Keratinocyte (primary cell): ENCODE results near the gene GDNF. TPM values are rescaled to one million over a fixed set of nuclear protein-coding genes. Genes with fewer than 3 reads are reported as not detected.

Source experiments
- DNase-seq: peaks from one replicate; pipeline ENCODE4 v3.0.0-alpha.2; 2011; ENCODE audit warnings: low read depth, missing footprints, low spot score
- FAIRE-seq: peaks from 2 replicates; lab custom pipeline; 2011; peaks lifted over from hg19 to GRCh38; lab: Jason Lieb, UNC
- H2AFZ ChIP-seq: 2 replicates; pipeline ENCODE4 v1.6.0; 2012; ENCODE audit warnings: low read length, control low read depth, inconsistent platforms; ENCODE audit not compliant: control insufficient read depth
- H3K27ac ChIP-seq: 2 replicates; pipeline ENCODE4 v1.5.1; 2011; ENCODE audit warnings: low read length; ENCODE audit not compliant: control insufficient read depth, insufficient read depth
- H3K27me3 ChIP-seq: 3 replicates; pipeline ENCODE4 v1.6.0; 2011; ENCODE audit warnings: low read length; ENCODE audit not compliant: control insufficient read depth, insufficient read depth; ENCODE audit errors: extremely low read depth
- H3K36me3 ChIP-seq, 2 experiments: 2 replicates in 1 of 2; 3 replicates in 1 of 2; pipeline ENCODE4 v1.5.1; 2011; ENCODE audit warnings: low read length in 2 of 2, mild to moderate bottlenecking in 1 of 2; ENCODE audit not compliant: control insufficient read depth in 2 of 2, insufficient read depth in 2 of 2; ENCODE audit errors: extremely low read depth in 1 of 2
- H3K4me1 ChIP-seq: 3 replicates; pipeline ENCODE4 v1.5.1; 2011; ENCODE audit warnings: low read length; ENCODE audit not compliant: control insufficient read depth, insufficient read depth; ENCODE audit errors: extremely low read depth
- H3K4me2 ChIP-seq: 3 replicates; pipeline ENCODE4 v1.6.0; 2011; ENCODE audit warnings: low read depth, low read length; ENCODE audit not compliant: control insufficient read depth, insufficient read depth; ENCODE audit errors: extremely low read depth
- H3K4me3 ChIP-seq, 3 experiments: fragments of 200-600 bp in 1 of 3; sonication (generic) in 1 of 3; 2 replicates in 2 of 3; 3 replicates in 1 of 3; pipeline ENCODE4 v1.5.1; 2011 to 2016; ENCODE audit warnings: low read length in 3 of 3, mild to moderate bottlenecking in 3 of 3, control low read depth in 2 of 3, inconsistent platforms in 1 of 3, low read depth in 1 of 3, mixed read lengths in 1 of 3, mixed run types in 1 of 3, moderate library complexity in 1 of 3; ENCODE audit not compliant: control insufficient read depth in 2 of 3, insufficient read depth in 2 of 3; ENCODE audit errors: extremely low read depth in 1 of 3
- H3K79me2 ChIP-seq: 2 replicates; pipeline ENCODE4 v1.6.0; 2012; ENCODE audit warnings: low read length; ENCODE audit not compliant: control insufficient read depth, insufficient read depth
- H3K9ac ChIP-seq: 3 replicates; pipeline ENCODE4 v1.6.0; 2011; ENCODE audit warnings: low read length; ENCODE audit not compliant: control insufficient read depth, insufficient read depth; ENCODE audit errors: extremely low read depth
- H3K9me1 ChIP-seq: 3 replicates; pipeline ENCODE4 v1.6.0; 2011; ENCODE audit warnings: low read length; ENCODE audit not compliant: control insufficient read depth, insufficient read depth; ENCODE audit errors: extremely low read depth
- H3K9me3 ChIP-seq: 2 replicates; pipeline ENCODE4 v1.5.1; 2012; ENCODE audit warnings: low read depth, low read length; ENCODE audit not compliant: control insufficient read depth
- H4K20me1 ChIP-seq: 3 replicates; pipeline ENCODE4 v1.6.0; 2011; ENCODE audit warnings: low read length; ENCODE audit not compliant: control insufficient read depth, insufficient read depth; ENCODE audit errors: extremely low read depth
- EZH2 ChIP-seq: IDR thresholded peaks from one replicate; pipeline ENCODE4 v1.6.1; 2012; ENCODE audit warnings: inconsistent platforms, mild to moderate bottlenecking, low read length, moderate library complexity
- dilution Hi-C: fragments of 300-500 bp; cut with MboI; formaldehyde crosslinking; loops from one replicate; pipeline ENCODE4 v1.7.0; 2020; ENCODE audit warnings: low sequenced_read_pairs; ENCODE audit not compliant: extremely low pct_ligation_motif_present
- polyA plus RNA-seq, 5 experiments: library from polyadenylated mRNA; depleted of rRNA in 3 of 5; stranded (reverse) in 3 of 5; stranded (forward) in 1 of 5; unstranded in 1 of 5; fragments of >200 nt; gene quantifications; 1 replicate in 1 of 5; 2 replicates in 3 of 5; 3 replicates in 1 of 5; pipeline versions ENCODE4 v1.2.1 to v1.2.3, GENCODE V29; 2011 to 2012; ENCODE audit warnings: missing spikeins in 2 of 5, low read depth in 1 of 5, low replicate concordance in 1 of 5
- TF ChIP-seq, protein P1 (sequence below), 3 experiments: IDR thresholded peaks in 1 of 3; conservative IDR thresholded peaks in 1 of 3; optimal IDR thresholded peaks in 1 of 3; 2 replicates in 2 of 3; 3 replicates in 1 of 3; pipeline versions ENCODE3 to v1.5.1; 2011; ENCODE audit warnings: low read length in 3 of 3, mild to moderate bottlenecking in 3 of 3, moderate library complexity in 2 of 3, control low read depth in 1 of 3, inconsistent platforms in 1 of 3; ENCODE audit not compliant: insufficient read depth in 2 of 3; ENCODE audit errors: extremely low read depth in 1 of 3

Gene GDNF
- polyA plus RNA-seq, 1 donor (not counting 4 experiments of a cell fraction or from before 2014, with no cell fraction given): 2.4 TPM

DNA sequence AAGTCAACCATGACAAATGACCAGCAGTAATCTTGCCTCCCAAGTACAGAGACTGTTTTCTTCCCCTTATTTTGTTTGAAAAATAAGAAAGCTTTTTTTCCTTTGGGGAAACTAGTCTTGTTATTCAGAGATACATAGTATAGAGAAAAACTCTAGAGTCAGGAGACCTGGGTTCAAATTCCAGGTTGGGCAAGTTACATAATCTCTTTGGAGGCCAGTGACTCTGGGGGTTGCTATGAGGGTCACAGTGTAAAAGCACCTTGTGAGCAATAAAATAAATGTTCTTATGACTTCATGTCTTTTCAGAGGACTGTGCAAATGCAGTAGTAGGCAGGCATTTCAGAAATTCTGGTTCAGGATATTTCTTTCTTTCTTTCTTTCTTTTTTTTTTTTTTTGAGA lies 71.5 kb downstream of the GDNF start:
- Histone ChIP-seq H3K4me1 (peaks cover 35% of the 10 kb centered on the region), H3K4me3 (no peak overlapping the region), H3K4me2 (no peak overlapping the region), H3K36me3 (no peaks in the 10 kb centered on the region), H3K9me3 (no peaks in the 10 kb centered on the region), H3K79me2 (no peaks in the 10 kb centered on the region), H3K9me1 (peaks cover 2% of the 10 kb centered on the region), H4K20me1 (no peaks in the 10 kb centered on the region), H3K27me3 (no peaks in the 10 kb centered on the region), H3K9ac (no peak overlapping the region), H3K27ac (no peak overlapping the region), H2AFZ (no peak overlapping the region)
- DNase-seq: no peak
- no peak for FAIRE-seq
- dilution Hi-C loops: no loop called here
- TF ChIP-seq, protein P1, sequence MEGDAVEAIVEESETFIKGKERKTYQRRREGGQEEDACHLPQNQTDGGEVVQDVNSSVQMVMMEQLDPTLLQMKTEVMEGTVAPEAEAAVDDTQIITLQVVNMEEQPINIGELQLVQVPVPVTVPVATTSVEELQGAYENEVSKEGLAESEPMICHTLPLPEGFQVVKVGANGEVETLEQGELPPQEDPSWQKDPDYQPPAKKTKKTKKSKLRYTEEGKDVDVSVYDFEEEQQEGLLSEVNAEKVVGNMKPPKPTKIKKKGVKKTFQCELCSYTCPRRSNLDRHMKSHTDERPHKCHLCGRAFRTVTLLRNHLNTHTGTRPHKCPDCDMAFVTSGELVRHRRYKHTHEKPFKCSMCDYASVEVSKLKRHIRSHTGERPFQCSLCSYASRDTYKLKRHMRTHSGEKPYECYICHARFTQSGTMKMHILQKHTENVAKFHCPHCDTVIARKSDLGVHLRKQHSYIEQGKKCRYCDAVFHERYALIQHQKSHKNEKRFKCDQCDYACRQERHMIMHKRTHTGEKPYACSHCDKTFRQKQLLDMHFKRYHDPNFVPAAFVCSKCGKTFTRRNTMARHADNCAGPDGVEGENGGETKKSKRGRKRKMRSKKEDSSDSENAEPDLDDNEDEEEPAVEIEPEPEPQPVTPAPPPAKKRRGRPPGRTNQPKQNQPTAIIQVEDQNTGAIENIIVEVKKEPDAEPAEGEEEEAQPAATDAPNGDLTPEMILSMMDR (optimal IDR thresholded peaks at IDR 0.05 in 1 of 3, IDR thresholded peaks at IDR 0.05 in 1 of 3, conservative IDR thresholded peaks at IDR 0.05 in 1 of 3; ENCODE audit: extremely low read depth in 1 of 3, insufficient read depth in 2 of 3, low read length in 3 of 3): no peak
- TF ChIP-seq EZH2: no peak

DNA sequence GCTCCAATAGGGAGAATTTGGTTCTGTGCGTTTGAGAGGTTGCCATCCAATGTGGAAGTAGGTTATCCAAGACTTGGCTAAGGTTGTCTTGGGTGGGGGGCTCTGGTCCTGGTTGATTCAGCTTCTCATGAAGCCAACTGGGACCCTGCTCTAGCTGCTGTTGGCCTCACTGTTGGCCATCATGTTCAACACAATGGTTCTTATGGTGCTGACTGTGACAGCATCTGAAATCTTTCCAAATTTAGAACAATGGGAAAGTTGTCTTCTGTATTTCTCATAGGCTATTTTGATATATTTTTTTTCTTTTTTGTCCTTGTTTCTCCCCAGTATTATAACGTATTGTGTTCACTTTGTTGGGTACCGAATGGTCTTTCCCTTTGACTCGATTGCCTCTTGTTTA lies 71.9 kb downstream of the GDNF start:
- dilution Hi-C loops: no loop called here
- no peaks in the 10 kb centered on the region for H3K27me3 ChIP-seq
- H3K27ac ChIP-seq: no peak overlapping the region
- no peaks in the 10 kb centered on the region for H4K20me1 ChIP-seq
- no peak for FAIRE-seq
- TF ChIP-seq, protein P1 (optimal IDR thresholded peaks at IDR 0.05 in 1 of 3, IDR thresholded peaks at IDR 0.05 in 1 of 3, conservative IDR thresholded peaks at IDR 0.05 in 1 of 3; ENCODE audit: extremely low read depth in 1 of 3, insufficient read depth in 2 of 3, low read length in 3 of 3): no peak
- TF ChIP-seq EZH2: no peak
- no peak overlapping the region for H2AFZ ChIP-seq
- H3K36me3 ChIP-seq: no peaks in the 10 kb centered on the region
- no peaks in the 10 kb centered on the region for H3K79me2 ChIP-seq
- peaks cover 2% of the 10 kb centered on the region for H3K9me1 ChIP-seq
- peaks cover 35% of the 10 kb centered on the region for H3K4me1 ChIP-seq
- DNase-seq: no peak
- H3K4me3 ChIP-seq: no peak overlapping the region
- H3K4me2 ChIP-seq: no peak overlapping the region
- no peak overlapping the region for H3K9ac ChIP-seq
- no peaks in the 10 kb centered on the region for H3K9me3 ChIP-seq
